K562 (cell line): ENCODE measurements around the gene TSC22D3.

Experiments
- BRCA1 ChIP-seq, 2 experiments: fragments of 450-650 bp in 1 of 2; sonication (generic) in 1 of 2; formaldehyde crosslinking in 1 of 2; IDR thresholded peaks; 2 replicates each; pipeline versions ENCODE4 v1.5.0 to v1.6.1; 2017 to 2020; ENCODE audit warnings: mild to moderate bottlenecking in 1 of 2, missing genetic modification reagents in 1 of 2
- BRD4 ChIP-seq: fragments of 200-600 bp; sonication (generic); IDR thresholded peaks from 2 replicates; pipeline ENCODE4 v1.6.1; 2017; ENCODE audit warnings: inconsistent platforms
- CTCF ChIP-seq, 3 experiments: IDR thresholded peaks in 2 of 3; conservative IDR thresholded peaks in 1 of 3; 2 replicates each; pipeline ENCODE4 v1.5.1; 2011 to 2012; ENCODE audit warnings: low read length in 3 of 3, mild to moderate bottlenecking in 3 of 3, control low read depth in 2 of 3, improper control_type of control experiment in 1 of 3, inconsistent platforms in 1 of 3, low read depth in 1 of 3, mixed read lengths in 1 of 3, moderate library complexity in 1 of 3; ENCODE audit not compliant: insufficient read depth in 2 of 3
- EP300 ChIP-seq: IDR thresholded peaks from 2 replicates; pipeline ENCODE4 v1.6.1; 2012; ENCODE audit warnings: low read length, improper control_type of control experiment
- MAX ChIP-seq: sonication (generic); formaldehyde crosslinking; IDR thresholded peaks from 2 replicates; pipeline ENCODE4 v1.9.0; 2022; ENCODE audit warnings: mild to moderate bottlenecking, missing genetic modification reagents
- MYNN ChIP-seq, 2 experiments: sonication (generic); formaldehyde crosslinking in 1 of 2; IDR thresholded peaks; 2 replicates each; pipeline versions ENCODE4 v1.5.0 to v1.6.1; 2016 to 2020; ENCODE audit warnings: antibody characterized with exemption in 1 of 2, missing genetic modification reagents in 1 of 2
- RBFOX2 ChIP-seq: fragments of 200-400 bp; formaldehyde crosslinking; IDR thresholded peaks from 2 replicates; pipeline ENCODE4 v1.6.1; 2017; ENCODE audit warnings: low read depth, mild to moderate bottlenecking, low read length, moderate library complexity
- STAT5A ChIP-seq: IDR thresholded peaks from 2 replicates; pipeline ENCODE4 v1.6.1; 2012; ENCODE audit warnings: low read length, inconsistent platforms, borderline replicate concordance
- ZNF274 ChIP-seq: IDR thresholded peaks from 2 replicates; pipeline ENCODE4 v1.6.1; 2011; ENCODE audit warnings: low read depth, mild to moderate bottlenecking, low read length, moderate library complexity, borderline replicate concordance
- ZNF778 ChIP-seq: fragments of 450-650 bp; formaldehyde crosslinking; IDR thresholded peaks from 2 replicates; pipeline ENCODE4 v1.4.0; 2020; ENCODE audit warnings: mild to moderate bottlenecking, moderate library complexity

- TF ChIP-seq CTCF (IDR thresholded peaks at IDR 0.05 in 2 of 3, conservative IDR thresholded peaks at IDR 0.05 in 1 of 3; ENCODE audit: insufficient read depth in 2 of 3, low read depth in 1 of 3, low read length in 3 of 3) = no peak
- no peak for TF ChIP-seq BRD4
- no peak for TF ChIP-seq ZNF778 (CRISPR knock-in tag)
- TF ChIP-seq STAT5A = no peak
- no peak for TF ChIP-seq RBFOX2
- TF ChIP-seq EP300 = no peak
- TF ChIP-seq MAX (CRISPR knock-in tag) = no peak
- no peak for TF ChIP-seq ZNF274
- no peak for TF ChIP-seq MYNN (IDR thresholded peaks at IDR 0.05)
- TF ChIP-seq MYNN (CRISPR knock-in tag; IDR thresholded peaks at IDR 0.05) = no peak
- TF ChIP-seq BRCA1 (IDR thresholded peaks at IDR 0.05) = no peak
- no peak for TF ChIP-seq BRCA1 (CRISPR knock-in tag; IDR thresholded peaks at IDR 0.05)
These were observed 30.7 kb downstream of the TSC22D3 start for GRCh38 chrX:107744868-107745267.
